ENCODE measurements around the gene DNAJC1. TPM values are rescaled to one million over a fixed set of nuclear protein-coding genes. Genes with fewer than 3 reads are reported as not detected.

DNAJC1 gene
- total RNA-seq, 1 donor from 2014 or later, result 26.1 TPM

DNA sequence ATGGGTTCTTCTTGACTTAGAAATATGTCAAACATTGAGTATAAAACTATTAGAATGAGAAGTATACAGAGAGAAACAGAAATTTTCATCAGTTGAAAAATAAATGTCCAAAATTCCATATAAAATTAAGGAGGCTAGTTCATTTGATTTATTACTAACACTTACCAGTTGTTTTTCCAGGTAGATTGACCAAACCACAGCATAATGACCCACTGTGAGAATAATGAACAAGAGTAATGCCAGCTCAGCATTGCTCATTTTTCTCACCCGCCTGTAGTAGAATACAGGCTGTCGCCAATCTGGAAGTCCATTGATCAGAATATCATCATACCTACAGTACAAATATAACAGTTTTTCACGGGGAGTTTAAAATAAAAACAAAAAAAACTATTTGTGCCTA is 82.9 kb downstream of the DNAJC1 start:
- no peak for DNase-seq (ENCODE audit: low spot score in 2 of 2)
- H3K36me3 ChIP-seq, result no peaks in the 10 kb centered on the region
- no peaks in the 10 kb centered on the region for H3K27me3 ChIP-seq
- H3K4me3 ChIP-seq, result no peak overlapping the region
- intact Hi-C loops (cut with DNase I), result no loop called here
- H3K27ac ChIP-seq, result no peak overlapping the region
- TF ChIP-seq, protein P1, sequence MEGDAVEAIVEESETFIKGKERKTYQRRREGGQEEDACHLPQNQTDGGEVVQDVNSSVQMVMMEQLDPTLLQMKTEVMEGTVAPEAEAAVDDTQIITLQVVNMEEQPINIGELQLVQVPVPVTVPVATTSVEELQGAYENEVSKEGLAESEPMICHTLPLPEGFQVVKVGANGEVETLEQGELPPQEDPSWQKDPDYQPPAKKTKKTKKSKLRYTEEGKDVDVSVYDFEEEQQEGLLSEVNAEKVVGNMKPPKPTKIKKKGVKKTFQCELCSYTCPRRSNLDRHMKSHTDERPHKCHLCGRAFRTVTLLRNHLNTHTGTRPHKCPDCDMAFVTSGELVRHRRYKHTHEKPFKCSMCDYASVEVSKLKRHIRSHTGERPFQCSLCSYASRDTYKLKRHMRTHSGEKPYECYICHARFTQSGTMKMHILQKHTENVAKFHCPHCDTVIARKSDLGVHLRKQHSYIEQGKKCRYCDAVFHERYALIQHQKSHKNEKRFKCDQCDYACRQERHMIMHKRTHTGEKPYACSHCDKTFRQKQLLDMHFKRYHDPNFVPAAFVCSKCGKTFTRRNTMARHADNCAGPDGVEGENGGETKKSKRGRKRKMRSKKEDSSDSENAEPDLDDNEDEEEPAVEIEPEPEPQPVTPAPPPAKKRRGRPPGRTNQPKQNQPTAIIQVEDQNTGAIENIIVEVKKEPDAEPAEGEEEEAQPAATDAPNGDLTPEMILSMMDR (IDR thresholded peaks at IDR 0.05), result no peak
- no peaks in the 10 kb centered on the region for H3K9me3 ChIP-seq
- no peaks in the 10 kb centered on the region for H3K4me1 ChIP-seq

DNA sequence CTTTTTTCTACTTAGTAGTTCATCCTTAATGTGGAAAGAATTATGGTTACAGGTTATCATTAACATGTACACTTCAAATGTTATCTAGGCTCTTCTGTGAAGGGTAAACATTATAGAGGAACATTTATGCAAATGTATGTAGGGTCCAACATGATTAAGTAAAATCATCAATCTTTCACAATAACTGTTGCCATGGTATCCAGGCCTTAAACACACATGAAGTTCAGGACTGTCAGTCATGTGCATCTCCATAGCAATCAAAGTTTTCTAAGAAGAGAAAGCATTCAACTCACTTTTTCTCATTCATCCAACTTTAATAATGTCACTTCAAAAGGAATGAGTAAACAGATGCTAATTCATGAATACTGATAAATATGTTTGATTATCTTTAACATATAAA is 83.6 kb downstream of the DNAJC1 start:
- H3K36me3 ChIP-seq, result no peaks in the 10 kb centered on the region
- H3K4me3 ChIP-seq, result no peak overlapping the region
- no peaks in the 10 kb centered on the region for H3K27me3 ChIP-seq
- TF ChIP-seq, protein P1 (IDR thresholded peaks at IDR 0.05), result no peak
- intact Hi-C loops (cut with DNase I), result no loop called here
- DNase-seq (ENCODE audit: low spot score in 2 of 2), result no peak
- H3K4me1 ChIP-seq, result no peaks in the 10 kb centered on the region
- H3K9me3 ChIP-seq, result no peaks in the 10 kb centered on the region
- H3K27ac ChIP-seq, result no peak overlapping the region

DNA sequence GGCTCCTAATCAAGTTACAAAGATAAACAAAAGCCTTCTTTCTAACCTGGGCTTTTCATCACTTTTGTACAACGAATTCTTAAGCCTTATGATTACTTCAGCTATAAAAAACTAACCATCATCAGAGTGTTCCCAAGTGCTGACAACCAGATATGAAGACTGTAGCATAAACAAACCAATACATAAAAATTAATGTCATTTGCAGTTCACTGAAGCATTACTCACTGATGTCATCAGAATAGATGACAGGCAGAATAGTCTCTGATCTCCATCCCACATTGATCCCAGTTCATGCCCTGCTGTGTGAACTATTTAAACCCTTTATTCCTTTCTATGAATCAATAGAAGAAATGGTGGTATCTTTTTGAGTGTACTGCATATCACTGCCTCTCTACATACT is 84.4 kb downstream of the DNAJC1 start:
- no peak for DNase-seq (ENCODE audit: low spot score in 2 of 2)

DNA sequence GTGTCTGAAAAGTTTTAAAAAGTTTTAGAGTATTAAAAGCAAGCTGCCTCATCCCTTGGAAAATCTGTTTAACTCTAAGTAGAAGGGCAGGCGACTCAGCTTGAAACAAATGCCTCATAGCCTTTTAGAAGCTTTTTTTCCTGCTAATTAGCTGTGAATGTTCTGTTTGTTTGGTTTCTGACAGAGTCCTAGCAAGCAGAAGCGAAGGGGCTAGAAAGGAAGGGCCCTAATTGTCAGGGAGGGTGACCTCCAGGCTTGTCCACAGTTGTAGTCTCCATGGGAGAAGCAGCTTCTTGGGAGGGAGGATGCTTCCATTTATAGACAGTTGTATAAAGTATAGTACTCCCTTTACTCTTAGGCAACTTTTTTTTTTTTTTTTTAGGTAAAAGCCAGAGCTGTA is 90.9 kb downstream of the DNAJC1 start:
- Histone ChIP-seq H3K27ac (no peak overlapping the region), H3K27me3 (no peaks in the 10 kb centered on the region), H3K4me1 (no peaks in the 10 kb centered on the region), H3K36me3 (no peaks in the 10 kb centered on the region), H3K9me3 (no peaks in the 10 kb centered on the region), H3K4me3 (no peak overlapping the region)
- intact Hi-C loops (cut with DNase I), result no loop called here
- DNase-seq (ENCODE audit: low spot score in 2 of 2), result no peak
- TF ChIP-seq, protein P1 (IDR thresholded peaks at IDR 0.05), result no peak

More for the DNA sequence above, 84.4 kb downstream of the DNAJC1 start:
- intact Hi-C loops (cut with DNase I), result no loop called here
- Histone ChIP-seq H3K4me3 (no peak overlapping the region), H3K4me1 (no peaks in the 10 kb centered on the region), H3K27me3 (no peaks in the 10 kb centered on the region), H3K27ac (no peak overlapping the region), H3K36me3 (no peaks in the 10 kb centered on the region), H3K9me3 (no peaks in the 10 kb centered on the region)
- TF ChIP-seq, protein P1 (IDR thresholded peaks at IDR 0.05), result no peak

DNA sequence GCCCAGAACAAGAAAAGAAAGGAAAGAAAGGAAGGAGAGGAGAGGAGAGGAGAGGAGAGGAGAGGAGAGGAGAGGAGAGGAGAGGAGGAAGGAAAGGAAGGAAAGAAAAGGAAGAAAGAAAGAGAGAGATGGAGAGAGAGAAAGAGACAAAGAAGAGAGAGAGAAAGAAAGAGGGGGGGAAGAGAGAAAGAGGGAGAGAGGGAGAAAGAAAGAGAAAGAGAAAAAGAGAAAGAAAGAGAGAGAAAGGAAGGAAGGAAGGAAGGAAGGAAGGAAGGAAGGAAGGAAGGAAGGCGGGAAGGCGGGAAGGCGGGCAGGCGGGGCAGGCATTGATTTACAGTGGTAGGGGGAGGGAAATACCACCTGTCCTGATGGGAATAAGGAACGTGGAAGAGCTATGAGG is 92.7 kb downstream of the DNAJC1 start:
- intact Hi-C loops (cut with DNase I), result no loop called here
- no peaks in the 10 kb centered on the region for H3K36me3 ChIP-seq

More for the DNA sequence above, 92.7 kb downstream of the DNAJC1 start:
- H3K27me3 ChIP-seq, result no peaks in the 10 kb centered on the region
- no peaks in the 10 kb centered on the region for H3K4me1 ChIP-seq
- TF ChIP-seq, protein P1 (IDR thresholded peaks at IDR 0.05), result no peak
- no peak overlapping the region for H3K27ac ChIP-seq
- H3K4me3 ChIP-seq, result no peak overlapping the region
- no peak for DNase-seq (ENCODE audit: low spot score in 2 of 2)
- H3K9me3 ChIP-seq, result no peaks in the 10 kb centered on the region
